HG02981 (cell line): Measurements from ENCODE around the gene TCN2.
A peak's percentile ranks its signal among the peaks of the same experiment; 100 is the strongest.
"Not testable (repeated sequence)": the region's sequence is repeated elsewhere in the genome, so short reads cannot be mapped to it uniquely, and the experiment has no call there.

Experiments
- ATAC-seq: cut with Tn5 transposase; IDR thresholded peaks from one replicate; pipeline ENCODE4 v1.9.1; 2021; ENCODE audit warnings: mild to moderate bottlenecking, moderate library complexity; ENCODE audit not compliant: unreplicated experiment

The TCN2 gene

GRCh38 chr22:30643055-30643875 is 36.3 kb downstream of the TCN2 start:
- ATAC-seq: no peak

DNA sequence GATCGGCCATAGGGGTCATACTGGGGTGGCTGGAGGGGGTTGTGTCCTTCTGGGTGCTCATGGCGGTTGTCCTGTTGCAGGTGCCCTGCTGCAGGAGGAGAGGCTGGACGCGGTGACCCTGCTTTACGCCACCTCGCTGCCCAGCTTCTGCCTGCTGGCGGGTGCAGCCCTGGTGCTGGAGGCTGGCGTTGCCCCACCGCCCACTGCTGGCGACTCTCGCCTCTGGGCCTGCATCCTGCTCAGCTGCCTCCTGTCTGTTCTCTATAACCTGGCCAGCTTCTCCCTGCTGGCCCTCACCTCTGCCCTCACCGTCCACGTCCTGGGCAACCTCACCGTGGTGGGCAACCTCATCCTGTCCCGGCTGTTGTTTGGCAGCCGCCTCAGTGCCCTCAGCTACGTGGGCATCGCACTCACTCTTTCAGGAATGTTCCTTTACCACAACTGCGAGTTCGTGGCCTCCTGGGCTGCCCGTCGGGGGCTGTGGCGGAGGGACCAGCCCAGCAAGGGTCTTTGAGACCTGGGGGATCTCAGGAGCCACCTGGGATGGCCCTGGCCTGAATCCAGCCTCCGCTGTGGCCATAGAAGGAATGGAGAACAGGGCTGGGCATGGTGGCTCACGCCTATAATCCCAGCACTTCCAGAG is 39.7 kb downstream of the TCN2 start:
- no peak for ATAC-seq

DNA sequence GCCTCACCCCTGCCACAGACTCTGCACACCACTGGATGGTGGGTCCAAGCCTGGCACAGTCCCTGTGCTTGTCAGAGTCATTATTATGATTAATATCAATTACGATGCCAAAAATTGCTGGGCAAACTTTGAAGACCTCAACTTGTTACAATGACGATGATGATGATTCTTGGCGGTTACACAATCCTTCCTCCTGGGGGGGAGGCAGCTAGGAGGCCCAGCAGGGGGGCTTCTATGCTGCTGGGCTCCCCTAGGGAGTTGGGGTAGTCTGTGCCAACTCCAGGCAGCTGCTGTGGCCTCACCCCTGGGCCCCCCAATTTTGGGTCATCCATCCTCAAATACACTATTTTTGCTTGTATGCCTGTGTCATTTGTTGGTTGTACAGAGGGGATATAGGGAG is 40.6 kb downstream of the TCN2 start:
- no peak for ATAC-seq

GRCh38 chr22:30648825-30649224 is 41.9 kb downstream of the TCN2 start:
- no peak for ATAC-seq

DNA sequence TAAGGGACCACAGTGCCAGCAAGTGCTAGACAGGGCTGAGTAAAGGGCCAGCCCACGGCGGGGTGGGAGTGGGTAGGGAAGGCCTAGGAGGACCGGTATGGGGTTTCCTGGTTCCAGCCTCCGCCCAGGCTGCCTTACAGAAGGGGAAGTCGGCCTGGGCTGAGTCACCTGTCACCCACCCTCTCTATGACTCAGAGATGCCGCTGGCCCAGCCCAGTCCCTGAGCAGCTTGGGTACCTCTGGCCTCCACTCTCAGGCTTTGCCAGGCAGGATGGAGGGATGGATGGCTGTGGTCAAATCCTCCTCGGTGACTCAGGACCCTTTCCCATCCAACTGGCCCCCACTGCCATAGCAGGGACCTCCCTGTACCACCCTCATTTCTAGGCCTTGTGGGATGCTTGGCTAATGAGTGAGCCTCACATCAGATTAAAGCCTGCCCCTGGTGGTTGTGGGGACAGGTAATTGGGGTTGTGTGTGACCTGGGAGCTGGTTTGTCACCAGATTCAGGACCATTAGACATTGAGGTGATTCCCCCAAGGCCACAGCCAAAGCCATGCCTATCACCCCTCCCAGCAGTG is 42.5 kb downstream of the TCN2 start:
- ATAC-seq: no peak

- no peak for ATAC-seq
These were observed 43.6 kb downstream of the TCN2 start for GRCh38 chr22:30650508-30651116.

GRCh38 chr22:30652852-30653251 is 45.9 kb downstream of the TCN2 start:
- ATAC-seq: no peak

DNA sequence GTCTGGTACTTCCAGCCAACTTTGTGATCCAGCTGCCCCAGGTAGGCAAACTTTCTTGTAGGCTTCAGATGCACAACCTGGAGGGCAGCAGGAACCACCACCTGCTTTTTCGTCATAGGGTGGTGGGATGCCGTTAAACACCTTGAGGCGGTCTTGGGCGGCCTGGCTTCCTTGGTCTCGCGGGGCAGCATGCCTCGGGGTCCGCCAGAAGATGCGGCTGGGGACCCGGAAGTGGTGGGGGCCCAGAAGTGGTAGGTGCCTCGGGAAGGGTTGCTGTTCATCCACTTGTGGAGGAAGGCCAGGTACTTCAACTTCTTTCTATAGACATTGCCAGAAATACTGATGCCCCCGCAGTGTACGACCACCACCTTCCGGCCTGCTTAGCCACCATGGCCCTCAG is 47.4 kb downstream of the TCN2 start:
- ATAC-seq: no peak

GRCh38 chr22:30655532-30655931 is 48.6 kb downstream of the TCN2 start:
- no peak for ATAC-seq

- ATAC-seq: no peak
These were observed 55.1 kb downstream of the TCN2 start for GRCh38 chr22:30662040-30662439.

DNA sequence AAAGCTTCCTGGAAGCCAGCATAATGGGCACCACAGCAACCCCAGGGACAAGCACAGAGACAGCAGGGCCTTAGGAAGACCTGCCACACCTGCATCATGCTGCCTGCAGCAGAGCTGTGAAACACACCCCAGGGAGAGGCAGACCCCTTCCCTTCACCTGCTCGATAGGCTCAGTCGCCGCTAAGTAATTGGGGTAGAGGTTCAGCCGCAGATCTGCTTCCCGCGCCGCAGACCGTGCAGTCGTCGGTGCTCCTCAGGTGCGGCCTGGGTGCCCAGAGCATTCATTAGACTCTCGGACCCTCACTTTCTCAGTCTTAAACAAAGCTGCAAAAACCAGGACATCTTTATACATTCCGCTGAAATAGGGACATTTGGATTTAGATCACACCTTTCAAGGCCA is 57.8 kb downstream of the TCN2 start:
- ATAC-seq: no peak

- ATAC-seq: no peak
These were observed 58.3 kb downstream of the TCN2 start for GRCh38 chr22:30665266-30665665.

- no peak for ATAC-seq
These were observed 58.8 kb downstream of the TCN2 start for GRCh38 chr22:30665786-30666185.

GRCh38 chr22:30667107-30667493 is 60.1 kb downstream of the TCN2 start:
- no peak for ATAC-seq

GRCh38 chr22:30667494-30668385 is 60.8 kb downstream of the TCN2 start, which contains the start of gene DUSP18:
Gene DUSP18 (minus strand): TSS chr22:30667875. CDS start chr22:30664003, 3,872 bp downstream.
- ATAC-seq: peak; percentile 92

DNA sequence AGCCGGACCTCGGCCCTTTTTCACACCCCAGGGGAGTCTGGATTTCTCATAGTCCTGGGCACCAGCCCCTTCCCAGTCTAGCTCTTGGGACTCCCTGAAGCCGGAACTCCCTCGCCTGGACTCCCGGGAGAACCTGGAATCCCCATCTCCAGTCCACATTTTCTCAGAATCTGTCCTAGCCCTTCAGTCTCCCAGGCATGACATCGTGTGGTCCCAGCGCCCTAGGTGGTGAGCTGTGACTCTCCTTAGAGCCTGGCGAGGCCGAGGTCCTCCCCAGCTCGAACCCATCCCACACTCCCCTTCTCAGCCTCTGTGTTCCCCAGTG is 61.4 kb downstream of the TCN2 start:
- no peak for ATAC-seq

DNA sequence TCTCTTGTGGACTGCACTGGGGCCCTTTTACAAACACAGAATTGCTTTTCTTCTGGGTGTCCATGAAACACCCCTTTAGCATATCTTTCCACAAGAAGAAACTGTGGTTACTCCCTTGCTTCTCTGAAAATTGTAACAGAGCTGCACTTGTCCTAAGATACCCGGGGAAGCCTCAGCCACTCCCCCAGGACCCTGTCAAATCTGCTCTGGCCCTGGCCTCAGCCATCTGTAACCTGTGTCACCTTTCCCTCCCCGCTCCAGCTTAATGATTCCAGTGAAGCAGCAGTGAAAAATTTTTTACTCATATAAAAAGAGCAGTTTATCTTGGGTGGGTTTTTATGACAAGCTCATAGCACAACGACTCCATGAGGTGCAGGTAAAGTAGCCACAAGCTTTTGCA is 64.1 kb downstream of the TCN2 start:
- no peak for ATAC-seq

- ATAC-seq: no peak
These were observed 66.2 kb downstream of the TCN2 start for GRCh38 chr22:30673136-30673535.

DNA sequence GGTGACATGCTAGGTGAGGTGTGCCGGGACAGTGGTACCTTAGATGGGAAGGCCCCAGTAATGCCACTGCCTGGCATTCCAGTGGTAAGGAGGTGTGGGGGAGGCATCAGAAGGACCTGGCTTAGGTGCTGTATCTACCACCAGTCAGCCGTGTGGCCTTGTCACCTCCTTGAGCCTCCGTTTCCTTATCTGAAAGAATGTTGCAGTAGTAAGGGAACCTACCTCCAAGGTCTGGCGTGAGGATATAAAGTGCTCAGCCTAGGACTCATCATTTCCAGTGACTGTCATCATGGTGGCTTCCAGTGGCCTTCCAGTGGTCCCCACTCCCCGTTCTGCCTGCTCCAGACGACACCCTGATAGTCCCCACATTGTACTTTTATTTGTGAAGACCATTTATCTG is 67.5 kb downstream of the TCN2 start:
- no peak for ATAC-seq

- ATAC-seq: no peak
These were observed 68.5 kb downstream of the TCN2 start for GRCh38 chr22:30675436-30675835.

DNA sequence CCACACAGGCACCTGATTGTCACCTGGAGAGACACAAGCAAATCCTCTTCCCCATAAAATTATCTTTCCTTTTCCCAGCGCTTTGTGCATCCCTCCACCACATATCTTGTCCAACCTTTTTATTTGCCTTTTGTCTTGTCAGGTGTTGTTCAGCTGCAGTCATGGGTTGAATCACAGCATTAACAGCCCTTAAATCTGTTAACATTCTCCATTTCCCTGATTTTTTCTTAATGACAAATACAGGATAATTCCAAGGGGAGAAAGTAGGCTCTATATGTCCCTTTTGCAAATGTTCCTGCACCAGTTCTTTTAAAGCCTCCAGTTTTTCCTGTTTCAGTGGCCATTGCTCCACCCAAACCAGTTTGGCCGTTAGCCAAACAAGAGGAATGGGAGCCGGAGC is 69.6 kb downstream of the TCN2 start:
- not testable (repeated sequence) for ATAC-seq
